Naive thymus-derived CD8-positive, alpha-beta T cell (primary cell): ENCODE results near the gene NFATC2. TPM values are rescaled to one million over a fixed set of nuclear protein-coding genes. Genes with fewer than 3 reads are reported as not detected.

Source experiments
- ATAC-seq, 2 donors: fragments of 150-1000 bp; cut with Tn5 transposase in 1 of 2; sonication (Bioruptor Pico), chemical (Tn5 transposase) in 1 of 2; 1 replicate in 1 of 2; 2 replicates in 1 of 2; pipeline ENCODE4 v1.10.0; 2021; ENCODE audit warnings: mild to moderate bottlenecking in 2 of 2, moderate library complexity in 2 of 2
- POLR2A ChIA-PET: fragments of 350-600 bp; sonication (Branson Sonifier 250); formaldehyde crosslinking; loops from one replicate; lab custom pipeline; 2021; ENCODE audit warnings: antibody characterized with exemption; lab: Charles Lee
- DNase-seq, 10 donors: peaks; one replicate each; pipeline versions ENCODE4 v3.0.0 to v3.0.0-alpha.2; 2020 to 2022
- H3K27ac Mint-ChIP-seq, 10 donors: one replicate each; pipeline ENCODE4 v1.8.0; 2020 to 2022; ENCODE audit warnings: mild to moderate bottlenecking in 10 of 10, mixed read lengths in 10 of 10, moderate library complexity in 4 of 10, inconsistent platforms in 1 of 10
- H3K27me3 Mint-ChIP-seq, 5 donors: one replicate each; pipeline ENCODE4 v1.8.0; 2021 to 2022; ENCODE audit warnings: mixed read lengths in 5 of 5
- H3K36me3 Mint-ChIP-seq, 3 donors: one replicate each; pipeline ENCODE4 v1.8.0; 2020 to 2022; ENCODE audit warnings: mixed read lengths in 3 of 3, mild to moderate bottlenecking in 2 of 3, inconsistent platforms in 1 of 3
- H3K4me1 Mint-ChIP-seq, 4 donors: one replicate each; pipeline ENCODE4 v1.8.0; 2021 to 2022; ENCODE audit warnings: mixed read lengths in 4 of 4
- H3K4me3 Mint-ChIP-seq, 10 donors: one replicate each; pipeline ENCODE4 v1.8.0; 2020 to 2022; ENCODE audit warnings: mild to moderate bottlenecking in 10 of 10, mixed read lengths in 10 of 10, moderate library complexity in 6 of 10, inconsistent platforms in 1 of 10
- H3K9me3 Mint-ChIP-seq, 9 donors: one replicate each; pipeline ENCODE4 v1.8.0; 2020 to 2022; ENCODE audit warnings: mixed read lengths in 9 of 9, mild to moderate bottlenecking in 3 of 9, inconsistent platforms in 1 of 9, moderate library complexity in 1 of 9
- polyA plus RNA-seq, 3 donors: library from polyadenylated mRNA; unstranded; fragments of 300-500 nt; fragmentation: Illumina TruSeq; gene quantifications; one replicate each; pipeline ENCODE4 v1.2.3, GENCODE V29; 2021
- total RNA-seq, 8 experiments: library from RNA in 2 of 8; stranded (reverse) in 2 of 8; gene quantifications; one replicate each; pipeline ENCODE4 v1.2.3 and lab custom pipeline; 2021 to 2026

The NFATC2 gene
- total and polyA plus RNA-seq, 5 experiments from 2014 or later: 14.5 to 36.3 (median 23.8) TPM

DNA sequence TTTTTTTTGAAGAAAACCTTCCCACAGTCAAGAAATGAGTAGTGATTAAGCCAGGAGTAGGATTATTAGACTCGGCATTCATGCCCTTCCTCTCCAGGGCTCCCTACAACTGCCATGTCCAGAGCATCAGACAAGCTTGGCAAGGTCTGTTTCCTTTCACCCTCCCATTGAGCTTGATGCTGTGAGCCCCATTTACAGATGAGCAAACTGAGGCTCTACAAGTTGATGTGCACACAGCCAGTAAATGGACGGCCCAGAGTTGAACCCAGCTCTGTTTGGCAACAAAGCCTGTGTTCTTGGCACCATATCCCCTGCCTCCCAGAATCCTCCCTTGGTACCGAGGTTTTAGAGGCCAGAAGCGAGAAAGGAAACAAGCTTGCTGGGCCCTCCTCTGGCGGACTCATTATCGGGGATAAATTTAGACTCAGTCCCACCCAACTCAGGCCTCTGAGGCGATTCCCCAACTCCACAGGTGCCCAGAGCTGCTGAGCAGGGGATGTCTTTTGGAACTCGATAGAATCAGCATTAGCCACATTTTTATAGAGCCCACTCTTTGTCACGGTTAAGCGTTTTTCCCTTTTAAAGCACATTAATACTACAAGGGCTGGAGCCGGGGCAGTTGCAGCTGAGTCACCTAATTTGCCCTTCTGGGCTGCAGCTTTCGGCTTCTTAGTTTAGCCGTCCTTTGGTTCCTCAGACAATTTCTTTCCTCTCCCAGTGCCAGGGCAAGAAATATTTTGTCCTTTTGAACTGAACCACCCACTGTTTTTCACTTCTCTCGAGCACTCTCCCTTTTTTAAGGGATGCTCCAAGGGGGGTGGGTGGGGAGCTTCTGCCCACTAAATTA, 23.0 kb upstream of the NFATC2 start:
- Mint-ChIP-seq H3K4me3 (no peak overlapping the region), H3K27me3 (peaks cover 17 to 32% (median 29%) of the 10 kb centered on the region in 5 donors), H3K4me1 (peaks cover 10 to 27% (median 18%) of the 10 kb centered on the region in 4 donors), H3K27ac (no peak overlapping the region), H3K36me3 (peaks cover 0 to 6% (median 4%) of the 10 kb centered on the region in 3 donors), H3K9me3 (peaks cover 0 to 11% (median 3%) of the 10 kb centered on the region in 9 donors)
- DNase-seq: no peak
- no peak for ATAC-seq
- POLR2A ChIA-PET: no interaction called here

DNA sequence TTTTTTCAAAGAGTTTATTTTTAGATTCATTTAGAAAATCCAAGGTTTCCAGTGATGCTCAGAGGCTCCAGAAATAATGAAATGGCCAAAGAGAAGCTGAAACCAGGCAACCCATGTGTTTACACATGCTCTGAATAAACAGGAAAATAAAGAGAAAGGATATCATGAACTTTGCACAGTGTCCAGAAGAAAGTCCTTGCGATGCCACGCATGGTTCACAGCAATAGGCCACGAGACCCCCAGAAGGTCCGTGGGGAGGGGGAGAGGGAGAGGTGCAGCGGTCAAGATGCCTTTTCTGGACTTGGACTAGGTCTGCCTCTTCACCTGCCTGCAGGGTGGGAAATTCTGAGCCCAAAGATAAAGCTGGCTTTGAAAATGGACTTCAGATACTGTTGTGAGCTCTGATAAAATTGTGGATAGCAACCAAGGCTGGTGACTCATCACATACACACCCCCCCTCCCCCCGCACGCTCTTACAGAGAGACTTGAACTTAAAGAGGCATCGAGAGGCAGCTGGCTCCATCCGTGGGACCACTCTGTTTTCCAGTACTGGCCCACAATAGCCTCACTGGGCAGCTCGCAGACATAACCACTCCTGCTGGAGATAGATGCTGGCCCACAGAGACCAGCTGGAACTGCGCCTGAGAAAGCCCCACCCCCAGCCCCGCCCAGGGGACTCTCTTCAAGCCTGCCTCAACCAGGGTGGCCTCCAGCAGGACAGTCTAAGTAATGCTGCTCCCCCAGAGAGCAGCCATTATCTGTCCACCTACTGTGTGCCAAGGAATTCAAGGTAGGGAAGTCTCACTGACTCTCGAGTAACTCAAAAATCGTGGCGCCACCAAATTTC, 21.2 kb upstream of the NFATC2 start:
- Mint-ChIP-seq H3K27me3 (peaks cover 31 to 50% (median 45%) of the 10 kb centered on the region in 5 donors), H3K9me3 (peaks cover 0 to 9% (median 2%) of the 10 kb centered on the region in 9 donors), H3K4me1 (peaks cover 12 to 28% (median 21%) of the 10 kb centered on the region in 4 donors), H3K27ac (peak overlapping the region in 1 of 10 donors; percentile 29), H3K4me3 (peak overlapping the region in 9 of 10 donors; percentile 34 to 80 (median 60)), H3K36me3 (peaks cover 0 to 5% (median 4%) of the 10 kb centered on the region in 3 donors)
- POLR2A ChIA-PET: interaction anchor here (0.8 kb wide), 1 partner anchor 1438 kb away, joined by 6 read pairs; no protein-coding TSS in a partner anchor
- peak in 1 of 2 donors; percentile 26 for ATAC-seq
- no peak for DNase-seq

- peaks cover 0 to 4% (median 2%) of the 10 kb centered on the region in 9 donors for H3K9me3 Mint-ChIP-seq
- ATAC-seq: no peak
- POLR2A ChIA-PET: interaction anchor here (0.8 kb wide), 1 partner anchor 1438 kb away, joined by 6 read pairs; no protein-coding TSS in a partner anchor
- H3K36me3 Mint-ChIP-seq: peaks cover 0 to 2% (median 0%) of the 10 kb centered on the region in 3 donors
- peaks cover 12 to 28% (median 21%) of the 10 kb centered on the region in 4 donors for H3K4me1 Mint-ChIP-seq
- peaks cover 31 to 53% (median 45%) of the 10 kb centered on the region in 5 donors for H3K27me3 Mint-ChIP-seq
- no peak for DNase-seq
- no peak overlapping the region for H3K27ac Mint-ChIP-seq
- peak overlapping the region in 9 of 10 donors; percentile 34 to 80 (median 63) for H3K4me3 Mint-ChIP-seq
These were observed 20.6 kb upstream of the NFATC2 start for GRCh38 chr20:51563174-51563485.

GRCh38 chr20:51562332-51563173, 20.0 kb upstream of the NFATC2 start:
- peak; percentile 53 to 64 for ATAC-seq
- H3K36me3 Mint-ChIP-seq: no peaks in the 10 kb centered on the region
- H3K4me1 Mint-ChIP-seq: peaks cover 10 to 28% (median 21%) of the 10 kb centered on the region in 4 donors
- POLR2A ChIA-PET: interaction anchor here (1.0 kb wide), 1 partner anchor 21 kb away, joined by 3 read pairs; no protein-coding TSS in a partner anchor
- H3K27me3 Mint-ChIP-seq: peaks cover 30 to 56% (median 45%) of the 10 kb centered on the region in 5 donors
- DNase-seq: peak in 2 of 10 donors; percentile 17 to 28
- peak overlapping the region in 1 of 10 donors; percentile 77 for H3K27ac Mint-ChIP-seq
- H3K4me3 Mint-ChIP-seq: peak overlapping the region; percentile 65 to 81 (median 71)
- no peaks in the 10 kb centered on the region for H3K9me3 Mint-ChIP-seq

- Mint-ChIP-seq H3K4me3 (peak overlapping the region; percentile 56 to 86 (median 72)), H3K9me3 (no peaks in the 10 kb centered on the region), H3K36me3 (no peaks in the 10 kb centered on the region), H3K4me1 (peaks cover 10 to 28% (median 21%) of the 10 kb centered on the region in 4 donors), H3K27ac (peak overlapping the region in 2 of 10 donors; percentile 66 to 77), H3K27me3 (peaks cover 30 to 61% (median 51%) of the 10 kb centered on the region in 5 donors)
- no peak for DNase-seq
- peak; percentile 29 to 32 for ATAC-seq
- POLR2A ChIA-PET: interaction anchor here (1.0 kb wide), 1 partner anchor 21 kb away, joined by 3 read pairs; no protein-coding TSS in a partner anchor
These were observed 19.5 kb upstream of the NFATC2 start for GRCh38 chr20:51562027-51562331.

GRCh38 chr20:51560550-51561307, 18.2 kb upstream of the NFATC2 start:
- H3K4me1 Mint-ChIP-seq: peaks cover 15 to 27% (median 21%) of the 10 kb centered on the region in 4 donors
- ATAC-seq (no peak), DNase-seq (no peak)
- POLR2A ChIA-PET: no interaction called here
- H3K27ac Mint-ChIP-seq: no peak overlapping the region
- no peaks in the 10 kb centered on the region for H3K9me3 Mint-ChIP-seq
- H3K27me3 Mint-ChIP-seq: peaks cover 32 to 64% (median 52%) of the 10 kb centered on the region in 5 donors
- H3K4me3 Mint-ChIP-seq: peak overlapping the region in 9 of 10 donors; percentile 38 to 85 (median 67)
- no peaks in the 10 kb centered on the region for H3K36me3 Mint-ChIP-seq

- POLR2A ChIA-PET: no interaction called here
- DNase-seq (no peak), ATAC-seq (no peak)
- H3K27ac Mint-ChIP-seq: no peak overlapping the region
- H3K9me3 Mint-ChIP-seq: no peaks in the 10 kb centered on the region
- peaks cover 15 to 29% (median 22%) of the 10 kb centered on the region in 4 donors for H3K4me1 Mint-ChIP-seq
- H3K27me3 Mint-ChIP-seq: peaks cover 35 to 69% (median 49%) of the 10 kb centered on the region in 5 donors
- H3K4me3 Mint-ChIP-seq: peak overlapping the region in 1 of 10 donors; percentile 22
- no peaks in the 10 kb centered on the region for H3K36me3 Mint-ChIP-seq
These were observed 17.5 kb upstream of the NFATC2 start for GRCh38 chr20:51560042-51560441.

GRCh38 chr20:51554538-51555165, 12.1 kb upstream of the NFATC2 start:
- no peaks in the 10 kb centered on the region for H3K36me3 Mint-ChIP-seq
- ATAC-seq (no peak), DNase-seq (no peak)
- peak overlapping the region in 2 of 10 donors; percentile 2 to 81 for H3K27ac Mint-ChIP-seq
- peaks cover 11 to 31% (median 25%) of the 10 kb centered on the region in 5 donors for H3K27me3 Mint-ChIP-seq
- POLR2A ChIA-PET: no interaction called here
- peak overlapping the region in 1 of 10 donors; percentile 46 for H3K4me3 Mint-ChIP-seq
- H3K4me1 Mint-ChIP-seq: peaks cover 0 to 13% (median 9%) of the 10 kb centered on the region in 4 donors
- no peaks in the 10 kb centered on the region for H3K9me3 Mint-ChIP-seq

DNA sequence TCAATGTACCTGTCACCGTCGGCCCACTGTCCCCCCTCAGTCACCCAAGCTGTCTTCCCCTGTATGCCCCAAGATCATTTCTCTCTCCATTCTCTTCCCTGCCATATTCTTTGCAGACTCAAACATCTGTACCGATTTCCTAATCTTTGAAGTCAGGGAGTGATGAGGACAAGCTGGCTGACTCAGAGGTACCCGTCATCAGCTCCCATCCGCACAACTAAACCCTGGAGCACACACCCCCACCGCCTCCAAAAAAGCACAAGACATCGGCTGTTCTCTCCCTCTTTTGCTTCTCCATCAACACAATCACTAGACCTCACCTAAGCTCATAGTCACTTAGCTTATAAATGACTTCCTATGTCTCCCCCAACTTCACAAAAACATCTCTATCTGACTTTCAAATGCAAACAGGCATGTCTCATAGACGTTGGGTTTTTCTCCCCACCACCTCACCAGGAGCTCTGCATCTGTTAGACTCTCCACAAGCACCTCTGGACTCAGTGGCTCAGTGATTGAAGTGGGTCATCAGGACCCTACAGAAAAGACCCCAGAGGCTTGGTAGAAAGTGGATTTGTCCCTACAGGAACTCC, 11.5 kb upstream of the NFATC2 start:
- no peaks in the 10 kb centered on the region for H3K9me3 Mint-ChIP-seq
- H3K4me3 Mint-ChIP-seq: no peak overlapping the region
- no peaks in the 10 kb centered on the region for H3K36me3 Mint-ChIP-seq
- H3K27ac Mint-ChIP-seq: peak overlapping the region in 1 of 10 donors; percentile 2
- no peak for ATAC-seq
- H3K27me3 Mint-ChIP-seq: peaks cover 6 to 24% (median 18%) of the 10 kb centered on the region in 5 donors
- peaks cover 0 to 13% (median 9%) of the 10 kb centered on the region in 4 donors for H3K4me1 Mint-ChIP-seq
- POLR2A ChIA-PET: no interaction called here
- DNase-seq: no peak

DNA sequence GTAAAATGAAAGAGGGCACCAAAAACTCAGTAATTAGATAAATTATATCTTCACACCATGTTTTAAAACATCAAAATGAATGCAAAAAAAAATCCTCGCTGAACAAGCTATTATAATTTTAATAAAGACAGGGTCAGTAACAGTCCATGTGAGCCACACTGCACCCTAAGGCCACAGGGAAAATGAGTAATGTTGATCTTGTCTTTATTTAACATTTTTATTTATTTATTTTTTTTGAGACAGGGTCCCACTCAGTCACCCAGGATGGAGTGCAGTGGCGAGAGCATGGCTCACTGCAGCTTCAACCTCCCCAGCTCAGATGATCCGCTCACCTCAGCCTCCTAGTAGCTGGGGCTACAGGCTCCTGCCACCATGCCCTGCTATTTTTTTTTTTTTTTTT, 8.7 kb upstream of the NFATC2 start:
- POLR2A ChIA-PET: interaction anchor here (0.6 to 0.7 kb wide), 3 partner anchors 10 to 1398 kb away, joined by 3 to 6 read pairs (median 3); no protein-coding TSS in a partner anchor
- Mint-ChIP-seq H3K36me3 (no peaks in the 10 kb centered on the region), H3K27me3 (peaks cover 0 to 10% (median 5%) of the 10 kb centered on the region in 5 donors), H3K4me1 (peaks cover 0 to 13% (median 7%) of the 10 kb centered on the region in 4 donors), H3K27ac (peak overlapping the region in 1 of 10 donors; percentile 53), H3K9me3 (no peaks in the 10 kb centered on the region), H3K4me3 (no peak overlapping the region)
- no peak for DNase-seq
- ATAC-seq: no peak
